Liver (tissue), 9 donors: ENCODE measurements around the gene EFCAB12. TPM values are rescaled to one million over a fixed set of nuclear protein-coding genes. Genes with fewer than 3 reads are reported as not detected.

ENCODE experiments used
- DNase-seq: peaks from one replicate; pipeline ENCODE4 v3.0.0-alpha.2; 2017; ENCODE audit warnings: low spot score
- H3K27ac ChIP-seq, 2 donors: one replicate each; pipeline ENCODE4 v1.7.0; 2013; ENCODE audit warnings: inconsistent platforms in 2 of 2, low read length in 2 of 2, control low read depth in 1 of 2, low read depth in 1 of 2, mild to moderate bottlenecking in 1 of 2
- H3K27me3 ChIP-seq, 4 donors: one replicate each; pipeline versions ENCODE4 v1.6.1 to v1.7.0; 2013; ENCODE audit warnings: low read length in 3 of 4, inconsistent platforms in 1 of 4, mild to moderate bottlenecking in 1 of 4, moderate library complexity in 1 of 4; ENCODE audit not compliant: control insufficient read depth in 4 of 4, insufficient read depth in 4 of 4
- H3K36me3 ChIP-seq, 4 donors: one replicate each; pipeline versions ENCODE4 v1.6.1 to v1.7.0; 2013; ENCODE audit warnings: low read length in 3 of 4, mild to moderate bottlenecking in 3 of 4, low read depth in 1 of 4, moderate library complexity in 1 of 4; ENCODE audit not compliant: control insufficient read depth in 4 of 4, insufficient read depth in 3 of 4
- H3K4me1 ChIP-seq, 4 donors: one replicate each; pipeline versions ENCODE4 v1.6.1 to v1.7.0; 2013; ENCODE audit warnings: low read length in 3 of 4, mild to moderate bottlenecking in 3 of 4, moderate library complexity in 1 of 4; ENCODE audit not compliant: control insufficient read depth in 4 of 4, insufficient read depth in 4 of 4
- H3K4me3 ChIP-seq, 3 donors: one replicate each; pipeline versions ENCODE4 v1.6.1 to v1.7.0; 2013; ENCODE audit warnings: low read length in 3 of 3, control low read depth in 1 of 3, low read depth in 1 of 3, mild to moderate bottlenecking in 1 of 3
- H3K9ac ChIP-seq, 2 donors: one replicate each; pipeline ENCODE4 v1.7.0; 2013; ENCODE audit warnings: low read length in 2 of 2, mild to moderate bottlenecking in 2 of 2, moderate library complexity in 2 of 2, control low read depth in 1 of 2, low read depth in 1 of 2
- H3K9me3 ChIP-seq, 4 donors: one replicate each; pipeline versions ENCODE4 v1.6.1 to v1.7.0; 2013; ENCODE audit warnings: low read length in 3 of 4; ENCODE audit not compliant: control insufficient read depth in 4 of 4
- EGR1 ChIP-seq, 2 donors: IDR thresholded peaks; 2 replicates each; pipeline ENCODE4 v1.6.1; 2016 to 2018; ENCODE audit warnings: antibody characterized with exemption in 2 of 2, low read depth in 2 of 2
- HNF4A ChIP-seq, 2 donors: conservative IDR thresholded peaks; 2 replicates each; pipeline ENCODE4 v1.6.1; 2016; ENCODE audit warnings: antibody characterized with exemption in 2 of 2, mild to moderate bottlenecking in 2 of 2
- HNF4G ChIP-seq: IDR thresholded peaks from 2 replicates; pipeline ENCODE4 v1.6.1; 2016; ENCODE audit warnings: antibody characterized with exemption
- JUND ChIP-seq, 2 donors: IDR thresholded peaks; 2 replicates each; pipeline ENCODE4 v1.6.1; 2016; ENCODE audit warnings: antibody characterized with exemption in 2 of 2
- NR2F2 ChIP-seq: IDR thresholded peaks from 2 replicates; pipeline ENCODE4 v1.6.1; 2016; ENCODE audit warnings: antibody characterized with exemption
- RAD21 ChIP-seq, 2 donors: IDR thresholded peaks; 2 replicates each; pipeline ENCODE4 v1.6.1; 2016; ENCODE audit warnings: antibody characterized with exemption in 2 of 2, mild to moderate bottlenecking in 2 of 2
- RXRA ChIP-seq, 2 donors: IDR thresholded peaks; 2 replicates each; pipeline ENCODE4 v1.6.1; 2017 to 2018; ENCODE audit warnings: antibody characterized with exemption in 2 of 2, mild to moderate bottlenecking in 1 of 2
- TAF1 ChIP-seq: conservative IDR thresholded peaks from 2 replicates; pipeline ENCODE4 v1.6.1; 2016; ENCODE audit warnings: antibody characterized with exemption, mild to moderate bottlenecking
- YY1 ChIP-seq: IDR thresholded peaks from 2 replicates; pipeline ENCODE4 v1.6.1; 2016; ENCODE audit warnings: antibody characterized with exemption, mild to moderate bottlenecking
- WGBS: extraction: QIAGEN DNeasy Blood & Tissue Kit; methylation state at CpG from one replicate; pipeline ENCODE4 v1.1.7; 2013; 5-methylcytosine and 5-hydroxymethylcytosine counted together
- polyA plus RNA-seq, 2 donors: library from polyadenylated mRNA; stranded (reverse) in 1 of 2; unstranded in 1 of 2; fragments of 200-250 nt in 1 of 2; fragments of >200 nt in 1 of 2; fragmentation: Nextera tagmentation in 1 of 2; extraction: Ambion mirVana in 1 of 2; gene quantifications; one replicate each; pipeline versions ENCODE4 v1.2.1 to v1.2.3, GENCODE V29; 2013 to 2015
- total RNA-seq, 2 donors: library from RNA; depleted of rRNA; stranded (reverse); fragments of >200 nt; gene quantifications; one replicate each; pipeline ENCODE4 v1.2.3, GENCODE V29; 2014
- TF ChIP-seq, protein P1 (sequence below): IDR thresholded peaks from 2 replicates; pipeline ENCODE4 v1.6.1; 2016; ENCODE audit warnings: antibody characterized with exemption
- TF ChIP-seq, protein P2 (sequence below): IDR thresholded peaks from 2 replicates; pipeline ENCODE4 v1.6.1; 2016; ENCODE audit warnings: antibody characterized with exemption
- TF ChIP-seq, protein P3 (sequence below): IDR thresholded peaks from 2 replicates; pipeline ENCODE4 v1.6.1; 2016; ENCODE audit warnings: antibody characterized with exemption
- donor health status: healthy.
- donor health status: healthy.
- donor health status: healthy.
- donor health status: healthy.
- donor health status: healthy.

The EFCAB12 gene
- total and polyA plus RNA-seq, 4 donors, result 0.37 to 2.4 (median 0.65) TPM

DNA sequence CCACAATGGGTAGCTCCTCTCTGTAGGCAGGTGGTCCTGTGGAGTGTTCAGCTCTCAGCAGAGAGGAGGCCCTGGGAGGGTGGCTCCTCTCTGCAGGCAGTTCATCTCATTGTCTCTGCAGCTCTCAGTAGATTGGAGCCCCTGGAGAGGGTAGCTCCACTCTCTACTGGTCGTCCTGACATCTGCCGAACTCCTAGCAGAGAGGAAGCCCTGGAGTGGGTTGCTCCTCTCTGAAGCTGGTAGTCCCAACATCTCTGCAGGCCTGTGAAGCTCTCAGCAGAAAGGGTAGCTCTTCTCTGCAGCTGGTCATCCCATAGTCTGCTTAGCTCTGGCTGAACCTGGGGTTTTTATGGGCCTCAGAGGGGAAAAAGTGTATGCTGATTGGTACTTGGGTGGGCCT lies 50.8 kb downstream of the EFCAB12 start:
- Histone ChIP-seq H3K27me3 (no peaks in the 10 kb centered on the region), H3K4me1 (peaks cover 0 to 8% (median 5%) of the 10 kb centered on the region in 4 donors), H3K9me3 (no peaks in the 10 kb centered on the region), H3K27ac (no peak overlapping the region), H3K9ac (no peak overlapping the region), H3K36me3 (no peaks in the 10 kb centered on the region), H3K4me3 (no peak overlapping the region)
- WGBS, result 96% methylated on average over 2 of the region's 2 CpGs
- no peak for TF ChIP-seq HNF4A (conservative IDR thresholded peaks at IDR 0.05)
- no peak for TF ChIP-seq YY1
- TF ChIP-seq, protein P1, sequence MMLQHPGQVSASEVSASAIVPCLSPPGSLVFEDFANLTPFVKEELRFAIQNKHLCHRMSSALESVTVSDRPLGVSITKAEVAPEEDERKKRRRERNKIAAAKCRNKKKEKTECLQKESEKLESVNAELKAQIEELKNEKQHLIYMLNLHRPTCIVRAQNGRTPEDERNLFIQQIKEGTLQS, result no peak
- DNase-seq, result no peak

DNA sequence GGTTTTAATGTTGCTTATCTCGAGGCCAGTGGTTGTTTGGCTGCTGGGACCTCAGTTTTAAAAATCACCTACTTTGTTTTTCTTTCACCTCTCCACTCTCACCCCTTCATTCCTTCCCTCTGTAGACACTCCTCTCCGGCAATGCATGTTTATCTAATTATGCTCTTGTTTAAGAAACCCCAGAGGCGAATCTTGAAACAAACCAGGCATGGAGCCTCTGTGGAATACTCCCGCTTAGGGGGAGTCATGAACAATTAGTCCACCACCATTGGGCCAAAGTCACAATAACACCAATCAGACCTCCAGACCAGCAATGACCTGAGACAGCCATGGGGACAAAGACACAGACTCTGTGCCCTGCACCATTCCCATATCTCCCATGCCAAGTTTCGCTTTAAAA lies 53.3 kb downstream of the EFCAB12 start:
- WGBS, result 87% methylated on average over 5 of the region's 5 CpGs

DNA sequence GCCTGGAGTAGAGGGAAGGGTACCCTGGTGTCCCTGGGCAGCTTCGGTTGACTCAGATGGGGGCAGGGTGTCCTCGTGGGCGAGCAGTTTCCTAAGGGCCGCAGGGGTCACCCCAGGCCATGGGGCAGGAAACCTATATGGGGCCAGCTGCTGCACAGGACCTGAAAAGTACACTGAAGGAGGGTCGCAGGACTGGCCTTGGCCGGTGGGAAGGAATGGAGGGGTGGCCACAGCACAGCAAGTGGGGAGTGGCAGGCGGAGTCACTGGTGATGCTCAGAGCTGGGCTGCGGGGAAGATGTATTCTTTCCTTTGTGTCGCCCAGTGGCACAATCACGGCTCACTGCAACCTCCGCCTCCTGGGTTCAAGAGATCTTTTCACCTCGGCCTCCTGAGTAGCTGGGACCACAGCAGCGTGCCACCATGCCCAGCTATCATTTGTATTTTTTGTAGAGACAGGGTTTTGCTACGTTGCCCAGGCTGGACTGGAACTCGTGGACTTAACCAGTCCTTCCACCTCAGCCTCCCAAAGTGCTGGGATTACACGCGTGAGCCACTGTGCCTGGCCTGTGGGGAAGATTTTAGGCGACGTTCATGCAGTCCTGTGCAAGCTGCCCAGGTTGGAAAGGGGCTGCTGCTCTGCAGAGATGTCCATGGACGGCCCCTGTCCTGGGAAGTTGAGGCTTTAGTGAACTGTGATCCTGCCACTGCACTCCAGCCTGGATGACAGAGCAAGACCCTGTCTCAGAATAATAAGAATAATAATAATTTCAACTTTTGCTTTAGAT lies 57.2 kb downstream of the EFCAB12 start:
- Histone ChIP-seq H3K4me3 (no peak overlapping the region), H3K9ac (no peak overlapping the region), H3K9me3 (no peaks in the 10 kb centered on the region), H3K27ac (no peak overlapping the region), H3K27me3 (no peaks in the 10 kb centered on the region), H3K4me1 (no peaks in the 10 kb centered on the region), H3K36me3 (no peaks in the 10 kb centered on the region)
- WGBS, result 77% methylated on average over 20 of the region's 20 CpGs
- no peak for DNase-seq
- TF ChIP-seq, protein P2, sequence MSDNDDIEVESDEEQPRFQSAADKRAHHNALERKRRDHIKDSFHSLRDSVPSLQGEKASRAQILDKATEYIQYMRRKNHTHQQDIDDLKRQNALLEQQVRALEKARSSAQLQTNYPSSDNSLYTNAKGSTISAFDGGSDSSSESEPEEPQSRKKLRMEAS, result no peak
- TF ChIP-seq, protein P1, result no peak
- no peak for TF ChIP-seq JUND (IDR thresholded peaks at IDR 0.05)

More for the DNA sequence above, 53.3 kb downstream of the EFCAB12 start:
- Histone ChIP-seq H3K4me1 (peaks cover 0 to 8% (median 5%) of the 10 kb centered on the region in 4 donors), H3K4me3 (no peak overlapping the region), H3K27ac (no peak overlapping the region), H3K9me3 (no peaks in the 10 kb centered on the region), H3K9ac (no peak overlapping the region), H3K27me3 (no peaks in the 10 kb centered on the region), H3K36me3 (no peaks in the 10 kb centered on the region)
- TF ChIP-seq HNF4G (no peak), JUND (IDR thresholded peaks at IDR 0.05) (no peak), TAF1 (no peak), RAD21 (IDR thresholded peaks at IDR 0.05) (no peak)
- DNase-seq, result no peak

DNA sequence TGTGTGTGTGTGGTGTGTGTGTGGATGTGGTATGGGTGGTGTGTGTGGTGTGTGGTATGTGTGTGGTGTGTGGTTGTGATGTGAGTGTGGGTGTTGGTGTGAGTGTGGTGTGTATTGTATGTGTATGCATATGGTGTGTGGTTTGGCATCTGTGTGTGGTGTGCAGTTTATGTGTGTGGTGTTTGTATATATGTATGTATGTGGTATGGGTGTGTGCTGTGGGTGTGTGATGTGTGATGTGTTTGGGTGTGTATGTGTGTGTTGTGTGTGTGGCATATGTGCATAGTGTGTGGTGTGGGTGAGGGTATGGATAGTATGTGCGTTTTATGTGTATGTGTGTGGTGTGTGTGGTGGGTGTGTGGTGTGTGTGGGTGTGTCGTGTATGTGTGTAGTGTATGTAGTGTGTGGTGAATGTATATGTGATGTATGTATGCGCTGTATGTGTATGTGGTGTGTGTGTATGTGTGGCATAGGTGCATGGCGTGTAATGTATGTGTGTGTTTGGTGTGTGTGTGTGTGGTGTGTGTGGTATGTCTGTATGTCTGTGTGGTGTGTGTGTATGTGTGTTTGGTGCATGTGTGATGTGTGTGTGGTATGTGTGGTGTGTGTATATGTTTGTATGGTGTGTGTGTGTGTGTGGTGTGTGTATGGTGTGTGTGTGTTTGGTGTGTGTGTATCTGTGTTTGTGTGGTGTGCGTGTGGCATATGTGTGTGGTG lies 58.0 kb downstream of the EFCAB12 start:
- Histone ChIP-seq H3K4me1 (no peaks in the 10 kb centered on the region), H3K4me3 (no peak overlapping the region), H3K9me3 (no peaks in the 10 kb centered on the region), H3K27ac (no peak overlapping the region), H3K27me3 (no peaks in the 10 kb centered on the region), H3K9ac (no peak overlapping the region), H3K36me3 (no peaks in the 10 kb centered on the region)
- no peak for TF ChIP-seq EGR1 (IDR thresholded peaks at IDR 0.05; ENCODE audit: low read depth in 2 of 2)
- no peak for TF ChIP-seq YY1
- TF ChIP-seq, protein P3, sequence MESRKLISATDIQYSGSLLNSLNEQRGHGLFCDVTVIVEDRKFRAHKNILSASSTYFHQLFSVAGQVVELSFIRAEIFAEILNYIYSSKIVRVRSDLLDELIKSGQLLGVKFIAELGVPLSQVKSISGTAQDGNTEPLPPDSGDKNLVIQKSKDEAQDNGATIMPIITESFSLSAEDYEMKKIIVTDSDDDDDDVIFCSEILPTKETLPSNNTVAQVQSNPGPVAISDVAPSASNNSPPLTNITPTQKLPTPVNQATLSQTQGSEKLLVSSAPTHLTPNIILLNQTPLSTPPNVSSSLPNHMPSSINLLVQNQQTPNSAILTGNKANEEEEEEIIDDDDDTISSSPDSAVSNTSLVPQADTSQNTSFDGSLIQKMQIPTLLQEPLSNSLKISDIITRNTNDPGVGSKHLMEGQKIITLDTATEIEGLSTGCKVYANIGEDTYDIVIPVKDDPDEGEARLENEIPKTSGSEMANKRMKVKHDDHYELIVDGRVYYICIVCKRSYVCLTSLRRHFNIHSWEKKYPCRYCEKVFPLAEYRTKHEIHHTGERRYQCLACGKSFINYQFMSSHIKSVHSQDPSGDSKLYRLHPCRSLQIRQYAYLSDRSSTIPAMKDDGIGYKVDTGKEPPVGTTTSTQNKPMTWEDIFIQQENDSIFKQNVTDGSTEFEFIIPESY, result no peak
- no peak for TF ChIP-seq NR2F2
- TF ChIP-seq RXRA (IDR thresholded peaks at IDR 0.05), result no peak
- WGBS, result 95% methylated on average over 5 of the region's 5 CpGs
- no peak for DNase-seq
